ENCODE results near the gene HECW1. TPM values are rescaled to one million over a fixed set of nuclear protein-coding genes. Genes with fewer than 3 reads are reported as not detected.

The HECW1 gene
- total and polyA plus RNA-seq, 10 of the 15 experiments (the other 5 are each of a cell fraction or from before 2014, with no cell fraction given) = under 0.01 to 0.31 (median 0.04) TPM; not detected in 3

DNA sequence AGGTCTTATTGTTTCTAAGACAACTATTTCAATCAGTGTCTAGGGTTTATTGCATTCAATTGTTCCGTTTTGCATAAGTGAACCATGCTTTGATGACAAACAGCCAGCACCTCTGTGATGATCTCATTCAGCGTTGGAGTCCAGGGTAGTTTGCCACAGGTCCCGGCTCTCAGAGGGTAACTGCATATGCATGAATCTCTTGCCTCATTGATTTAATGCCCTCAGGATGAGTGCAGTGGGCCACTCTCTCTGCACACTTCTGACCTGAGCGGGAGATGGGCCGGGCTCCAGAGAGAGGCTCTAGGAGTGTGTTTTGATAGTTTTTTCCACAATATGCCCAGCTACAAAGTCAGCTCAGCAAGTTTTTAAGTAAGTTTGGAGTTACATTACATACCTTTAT, 83.9 kb downstream of the HECW1 start:
- ChIA-PET RAD21 (ENCODE audit: unreplicated experiment) (no interaction called here), CTCF (no interaction called here), POLR2A (no interaction called here), SMC1A (ENCODE audit: uncharacterized antibody, unreplicated experiment) (no interaction called here)
- DNase-seq (ENCODE audit: low read depth, low spot score) = no peak
- Histone ChIP-seq H3K9ac (ENCODE audit: control insufficient read depth, insufficient read depth, low read length) (no peak overlapping the region), H3K79me2 (ENCODE audit: control insufficient read depth, insufficient read depth, low read length) (no peaks in the 10 kb centered on the region), H3K27ac (ENCODE audit: control insufficient read depth, insufficient read depth) (no peak overlapping the region), H2AFZ (ENCODE audit: control insufficient read depth, low read depth, low read length) (no peak overlapping the region), H3K36me3 (ENCODE audit: control insufficient read depth in 2 of 2, insufficient read depth in 2 of 2, low read length in 1 of 2) (no peaks in the 10 kb centered on the region), H3K27me3 (replicated peaks in 1 of 2; ENCODE audit: control insufficient read depth in 2 of 2, insufficient read depth in 2 of 2, low read length in 1 of 2) (no peaks in the 10 kb centered on the region; a peak in 1 of 4 replicates), H3K4me1 (ENCODE audit: control insufficient read depth, insufficient read depth, low read length) (no peaks in the 10 kb centered on the region), H3K4me3 (no peak overlapping the region), H3K4me2 (ENCODE audit: control insufficient read depth, insufficient read depth) (no peak overlapping the region), H4K20me1 (ENCODE audit: control insufficient read depth, insufficient read depth) (no peaks in the 10 kb centered on the region), H3K9me3 (replicated peaks; ENCODE audit: control insufficient read depth, insufficient read depth, low read length) (no peaks in the 10 kb centered on the region)
- WGBS (ENCODE audit: insufficient coverage, insufficient replicate concordance, low lambda C conversion rate, missing lambda C conversion rate) = 28% methylated on average over 5 of the region's 5 CpGs
- TF ChIP-seq, protein P1, sequence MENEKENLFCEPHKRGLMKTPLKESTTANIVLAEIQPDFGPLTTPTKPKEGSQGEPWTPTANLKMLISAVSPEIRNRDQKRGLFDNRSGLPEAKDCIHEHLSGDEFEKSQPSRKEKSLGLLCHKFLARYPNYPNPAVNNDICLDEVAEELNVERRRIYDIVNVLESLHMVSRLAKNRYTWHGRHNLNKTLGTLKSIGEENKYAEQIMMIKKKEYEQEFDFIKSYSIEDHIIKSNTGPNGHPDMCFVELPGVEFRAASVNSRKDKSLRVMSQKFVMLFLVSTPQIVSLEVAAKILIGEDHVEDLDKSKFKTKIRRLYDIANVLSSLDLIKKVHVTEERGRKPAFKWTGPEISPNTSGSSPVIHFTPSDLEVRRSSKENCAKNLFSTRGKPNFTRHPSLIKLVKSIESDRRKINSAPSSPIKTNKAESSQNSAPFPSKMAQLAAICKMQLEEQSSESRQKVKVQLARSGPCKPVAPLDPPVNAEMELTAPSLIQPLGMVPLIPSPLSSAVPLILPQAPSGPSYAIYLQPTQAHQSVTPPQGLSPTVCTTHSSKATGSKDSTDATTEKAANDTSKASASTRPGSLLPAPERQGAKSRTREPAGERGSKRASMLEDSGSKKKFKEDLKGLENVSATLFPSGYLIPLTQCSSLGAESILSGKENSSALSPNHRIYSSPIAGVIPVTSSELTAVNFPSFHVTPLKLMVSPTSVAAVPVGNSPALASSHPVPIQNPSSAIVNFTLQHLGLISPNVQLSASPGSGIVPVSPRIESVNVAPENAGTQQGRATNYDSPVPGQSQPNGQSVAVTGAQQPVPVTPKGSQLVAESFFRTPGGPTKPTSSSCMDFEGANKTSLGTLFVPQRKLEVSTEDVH (IDR thresholded peaks at IDR 0.05; ENCODE audit: low read depth, partially characterized antibody) = no peak
- TF ChIP-seq YBX1 (IDR thresholded peaks at IDR 0.05) (no peak), RFX5 (IDR thresholded peaks at IDR 0.05; ENCODE audit: low read depth, low read length) (no peak), ATF7 (IDR thresholded peaks at IDR 0.05; ENCODE audit: low read depth) (no peak), CBX3 (IDR thresholded peaks at IDR 0.05; ENCODE audit: borderline replicate concordance, low read depth) (no peak), KDM1A (IDR thresholded peaks at IDR 0.05; ENCODE audit: borderline replicate concordance) (no peak), MYB (IDR thresholded peaks at IDR 0.05; ENCODE audit: borderline replicate concordance, low read depth, low read length) (no peak), MTA3 (IDR thresholded peaks at IDR 0.05; ENCODE audit: borderline replicate concordance, low read length) (no peak), FOXK2 (IDR thresholded peaks at IDR 0.05) (no peak), ZNF24 (IDR thresholded peaks at IDR 0.05) (no peak), HCFC1 (IDR thresholded peaks at IDR 0.05; ENCODE audit: low read length) (no peak), SPI1 (IDR thresholded peaks at IDR 0.05; ENCODE audit: borderline replicate concordance, insufficient read depth, low read depth, low read length) (no peak), NFYB (IDR thresholded peaks at IDR 0.05; ENCODE audit: insufficient read depth, low read depth, low read length) (no peak), CBX5 (IDR thresholded peaks at IDR 0.05; ENCODE audit: low read depth) (no peak), CHD2 (IDR thresholded peaks at IDR 0.05; ENCODE audit: borderline replicate concordance, low read depth, low read length) (no peak)
- intact Hi-C loops (cut with micrococcal nuclease; ENCODE audit: unreplicated experiment) = no loop called here
- in situ Hi-C loops (cut with MboI) = no loop called here
- no TSS peak for BruUV-seq (replicated peaks)
- no peak for FAIRE-seq
- ATAC-seq = no peak

All from GM12878 (cell line).